ENCODE results near the gene HTR3B.

The HTR3B gene

GRCh38 chr11:113994077-113994954, 89.7 kb downstream of the HTR3B start:
- FAIRE-seq (no peak), DNase-seq (ENCODE audit: insufficient read length, low spot score) (no peak)
- TF ChIP-seq POLR2A (IDR thresholded peaks at IDR 0.05; ENCODE audit: low read depth, low read length): no peak

All from H54 (cell line).